Fibroblast of mammary gland (primary cell): ENCODE results near the gene CDH5.

Experiments
- DNase-seq: peaks from one replicate; pipeline ENCODE4 v3.0.0-alpha.2; 2010; ENCODE audit warnings: low read depth
- H3K4me3 ChIP-seq: 2 replicates; pipeline ENCODE4 v1.5.1; 2011; ENCODE audit warnings: low read depth, mild to moderate bottlenecking, low read length, moderate library complexity; ENCODE audit not compliant: control insufficient read depth
- TF ChIP-seq, protein P1 (sequence below): conservative IDR thresholded peaks from 2 replicates; pipeline ENCODE4 v1.5.1; 2011; ENCODE audit warnings: low read depth, low read length, inconsistent platforms; ENCODE audit not compliant: control insufficient read depth, insufficient read depth

The CDH5 gene

DNA sequence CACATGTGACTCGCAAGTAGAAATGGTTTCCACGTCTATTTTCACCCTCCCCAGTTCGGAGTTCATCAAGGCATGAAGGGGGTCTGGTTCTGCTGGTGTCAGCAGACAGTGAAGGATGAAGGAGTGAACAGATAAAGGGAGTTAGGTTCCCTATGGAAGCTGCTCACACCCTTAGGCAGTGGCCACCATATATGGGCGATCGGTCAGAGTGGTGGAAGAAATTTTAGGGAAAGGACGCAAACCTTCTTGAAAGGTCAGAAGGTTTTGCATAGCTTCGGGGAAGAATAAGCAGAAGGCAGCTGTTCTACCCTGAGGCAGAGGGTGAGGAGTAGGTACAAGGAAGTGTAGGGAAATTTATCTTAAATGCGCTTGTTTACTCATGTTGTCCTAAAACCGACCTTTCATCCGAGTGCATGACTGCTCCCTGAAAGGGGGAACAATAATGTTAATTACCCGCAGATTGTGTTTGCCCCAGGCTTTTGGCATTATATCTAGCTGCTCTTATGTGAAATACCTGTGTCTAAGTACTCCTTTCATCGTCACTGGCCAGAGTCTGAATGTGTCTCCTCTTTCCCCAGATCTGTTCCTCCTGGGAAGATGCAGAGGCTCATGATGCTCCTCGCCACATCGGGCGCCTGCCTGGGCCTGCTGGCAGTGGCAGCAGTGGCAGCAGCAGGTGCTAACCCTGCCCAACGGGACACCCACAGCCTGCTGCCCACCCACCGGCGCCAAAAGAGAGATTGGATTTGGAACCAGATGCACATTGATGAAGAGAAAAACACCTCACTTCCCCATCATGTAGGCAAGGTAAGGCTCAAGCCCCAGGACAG is 12.5 kb downstream of the CDH5 start:
- no peak for DNase-seq
- TF ChIP-seq, protein P1, sequence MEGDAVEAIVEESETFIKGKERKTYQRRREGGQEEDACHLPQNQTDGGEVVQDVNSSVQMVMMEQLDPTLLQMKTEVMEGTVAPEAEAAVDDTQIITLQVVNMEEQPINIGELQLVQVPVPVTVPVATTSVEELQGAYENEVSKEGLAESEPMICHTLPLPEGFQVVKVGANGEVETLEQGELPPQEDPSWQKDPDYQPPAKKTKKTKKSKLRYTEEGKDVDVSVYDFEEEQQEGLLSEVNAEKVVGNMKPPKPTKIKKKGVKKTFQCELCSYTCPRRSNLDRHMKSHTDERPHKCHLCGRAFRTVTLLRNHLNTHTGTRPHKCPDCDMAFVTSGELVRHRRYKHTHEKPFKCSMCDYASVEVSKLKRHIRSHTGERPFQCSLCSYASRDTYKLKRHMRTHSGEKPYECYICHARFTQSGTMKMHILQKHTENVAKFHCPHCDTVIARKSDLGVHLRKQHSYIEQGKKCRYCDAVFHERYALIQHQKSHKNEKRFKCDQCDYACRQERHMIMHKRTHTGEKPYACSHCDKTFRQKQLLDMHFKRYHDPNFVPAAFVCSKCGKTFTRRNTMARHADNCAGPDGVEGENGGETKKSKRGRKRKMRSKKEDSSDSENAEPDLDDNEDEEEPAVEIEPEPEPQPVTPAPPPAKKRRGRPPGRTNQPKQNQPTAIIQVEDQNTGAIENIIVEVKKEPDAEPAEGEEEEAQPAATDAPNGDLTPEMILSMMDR: no peak

DNA sequence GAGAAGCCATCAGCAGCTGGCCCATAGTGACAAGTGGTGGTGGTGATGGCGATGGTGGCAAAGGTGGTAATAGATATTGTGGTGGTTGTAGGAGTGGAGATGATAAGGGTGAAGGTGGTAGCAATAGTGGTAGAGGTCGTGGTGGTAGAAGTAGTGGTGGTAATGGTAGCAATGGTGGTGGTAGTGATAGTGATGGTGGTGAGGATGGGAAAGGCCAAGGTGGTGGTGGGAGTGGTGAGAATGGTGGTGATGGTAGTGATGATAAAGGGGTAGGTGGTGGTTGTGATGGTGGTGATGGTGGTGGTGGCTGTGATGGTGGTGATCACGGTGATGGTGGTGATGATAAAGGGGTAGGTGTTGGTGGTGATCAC is 13.1 kb downstream of the CDH5 start:
- TF ChIP-seq, protein P1: no peak
- DNase-seq: no peak

More for the DNA sequence above, 12.5 kb downstream of the CDH5 start:
- H3K4me3 ChIP-seq: no peak overlapping the region

DNA sequence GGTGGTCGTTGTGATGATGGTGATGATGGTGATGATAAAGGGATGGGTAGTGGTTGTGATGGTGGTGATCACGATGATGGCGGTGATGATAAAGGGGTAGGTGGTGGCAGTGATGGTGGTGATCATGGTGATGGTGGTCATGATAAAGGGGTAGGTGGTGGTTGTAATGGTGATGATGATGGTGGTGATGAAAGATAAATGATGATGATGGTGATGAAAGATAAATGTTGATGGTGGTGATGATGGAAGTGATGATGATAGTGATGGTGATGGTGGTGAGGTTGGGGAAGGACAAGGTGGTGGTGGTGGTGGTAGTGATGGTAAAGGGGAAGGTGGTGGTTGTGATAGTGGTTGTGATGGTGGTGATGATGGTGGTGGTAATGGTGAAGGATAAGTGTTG is 13.9 kb downstream of the CDH5 start:
- no peak overlapping the region for H3K4me3 ChIP-seq
- TF ChIP-seq, protein P1: no peak
- no peak for DNase-seq

More for the DNA sequence above, 13.1 kb downstream of the CDH5 start:
- H3K4me3 ChIP-seq: no peak overlapping the region

DNA sequence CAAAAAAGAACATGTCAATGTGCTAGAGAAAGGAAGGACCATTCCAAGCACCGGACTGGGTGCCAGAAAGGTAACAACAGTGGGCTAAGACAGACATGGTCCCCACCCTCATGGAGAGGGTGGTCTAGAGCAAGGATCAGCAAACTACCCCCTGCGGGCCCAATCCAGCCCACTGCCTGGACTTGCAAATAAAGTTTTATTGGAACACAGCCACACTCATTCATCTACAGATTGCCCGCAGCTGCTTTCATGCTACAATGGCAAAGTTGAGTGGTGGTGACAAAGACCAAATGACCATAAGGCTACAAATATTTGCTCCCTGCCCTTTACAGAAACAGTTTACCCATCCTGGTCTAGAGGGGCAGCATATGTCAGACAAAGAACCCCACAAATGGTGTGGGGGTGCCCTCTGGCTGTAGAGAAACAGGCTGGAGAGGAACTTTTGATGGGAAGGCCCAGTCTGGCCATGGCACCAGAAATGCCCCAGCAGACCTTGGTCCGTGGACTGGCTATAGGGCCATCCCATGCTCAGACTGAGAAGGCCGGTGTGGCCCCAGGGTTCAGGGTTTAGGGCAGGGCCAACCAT is 15.2 kb downstream of the CDH5 start:
- no peak for DNase-seq
- TF ChIP-seq, protein P1: no peak
- no peak overlapping the region for H3K4me3 ChIP-seq

DNA sequence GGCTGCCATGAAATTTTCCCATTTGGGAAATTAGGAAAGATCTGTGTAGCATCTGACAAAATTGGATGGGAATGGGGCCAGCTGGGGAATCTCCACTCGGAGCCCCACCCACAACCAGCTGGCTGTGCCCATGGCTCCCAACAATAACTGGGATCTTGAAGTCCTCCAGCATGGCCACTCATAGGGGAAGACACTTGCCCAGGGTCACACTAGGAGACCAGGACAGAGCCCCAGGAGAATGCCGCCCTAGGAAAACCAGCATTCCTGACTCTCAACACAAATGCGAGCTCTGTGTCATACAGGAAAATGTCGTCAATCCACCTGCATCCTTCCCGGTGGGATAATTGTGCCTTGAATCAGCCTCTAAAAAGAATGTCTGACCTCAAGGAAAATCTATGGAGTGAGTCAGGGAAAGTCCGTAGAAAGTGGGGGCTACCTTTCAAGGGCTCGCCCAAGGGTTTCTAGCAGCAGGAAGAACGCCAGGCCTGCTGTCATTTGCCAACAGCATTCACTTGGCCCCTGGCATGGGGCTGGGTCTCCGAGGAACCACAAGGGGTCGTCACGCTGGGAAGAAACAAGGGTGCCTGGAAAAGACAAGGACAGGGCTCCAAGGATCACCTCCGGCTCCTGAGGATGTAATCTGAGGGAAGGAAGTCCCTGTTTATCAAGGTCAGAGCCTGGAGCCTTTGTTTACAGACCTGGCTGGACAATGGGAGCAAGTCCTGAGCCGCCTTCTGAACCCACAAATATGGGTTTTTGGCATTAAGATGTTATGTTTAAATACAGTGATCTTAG is 15.9 kb downstream of the CDH5 start:
- no peak overlapping the region for H3K4me3 ChIP-seq
- DNase-seq: peak; percentile 54
- TF ChIP-seq, protein P1: no peak

DNA sequence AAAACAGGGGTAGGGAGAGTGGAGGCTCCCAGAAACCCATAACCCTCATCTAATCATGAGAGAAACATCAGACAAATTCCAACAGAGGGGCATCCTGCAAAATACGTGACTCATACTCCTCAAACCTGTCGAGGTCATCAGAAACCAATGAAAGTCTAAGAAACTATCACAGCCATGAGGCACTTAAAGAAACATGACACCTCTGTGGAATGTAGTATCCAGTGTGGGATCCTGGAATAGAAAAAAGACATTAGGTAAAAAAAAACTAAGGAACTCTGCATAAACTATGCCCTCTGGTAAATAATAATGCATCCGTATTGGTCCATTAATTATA is 16.4 kb downstream of the CDH5 start:
- peak; percentile 63 for DNase-seq
- TF ChIP-seq, protein P1: no peak
- no peak overlapping the region for H3K4me3 ChIP-seq
